GM21737 (cell line): ENCODE data around the gene PRLHR.

Source experiments
- ATAC-seq: cut with Tn5 transposase; IDR thresholded peaks from one replicate; pipeline ENCODE4 v1.9.1; 2021; ENCODE audit warnings: mild to moderate bottlenecking, moderate library complexity; ENCODE audit not compliant: unreplicated experiment

PRLHR gene

GRCh38 chr10:118587881-118588651 is 7.4 kb downstream of the PRLHR start:
- no peak for ATAC-seq

- no peak for ATAC-seq
These were observed 8.5 kb downstream of the PRLHR start for GRCh38 chr10:118586911-118587310.

DNA sequence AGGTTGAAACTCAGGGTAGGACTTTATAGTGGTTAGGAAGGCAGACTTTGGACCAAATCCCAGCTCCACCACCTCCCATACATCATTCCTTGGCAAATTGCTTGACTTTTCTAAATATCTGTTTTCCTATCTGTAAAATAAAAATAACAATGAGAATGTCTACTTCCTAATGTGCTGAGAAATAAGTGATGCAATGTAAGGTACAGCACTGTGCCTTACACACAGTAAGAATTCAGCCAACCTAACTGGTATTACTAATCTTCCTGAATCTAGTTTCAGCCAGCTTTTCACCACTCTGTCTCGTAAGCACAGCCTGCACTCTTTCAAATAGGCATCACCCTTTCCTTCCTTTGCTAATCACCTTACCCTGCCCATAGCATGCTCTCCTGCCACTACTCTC is 9.7 kb downstream of the PRLHR start:
- ATAC-seq: no peak

- ATAC-seq: no peak
These were observed 10.2 kb downstream of the PRLHR start for GRCh38 chr10:118585234-118585633.

DNA sequence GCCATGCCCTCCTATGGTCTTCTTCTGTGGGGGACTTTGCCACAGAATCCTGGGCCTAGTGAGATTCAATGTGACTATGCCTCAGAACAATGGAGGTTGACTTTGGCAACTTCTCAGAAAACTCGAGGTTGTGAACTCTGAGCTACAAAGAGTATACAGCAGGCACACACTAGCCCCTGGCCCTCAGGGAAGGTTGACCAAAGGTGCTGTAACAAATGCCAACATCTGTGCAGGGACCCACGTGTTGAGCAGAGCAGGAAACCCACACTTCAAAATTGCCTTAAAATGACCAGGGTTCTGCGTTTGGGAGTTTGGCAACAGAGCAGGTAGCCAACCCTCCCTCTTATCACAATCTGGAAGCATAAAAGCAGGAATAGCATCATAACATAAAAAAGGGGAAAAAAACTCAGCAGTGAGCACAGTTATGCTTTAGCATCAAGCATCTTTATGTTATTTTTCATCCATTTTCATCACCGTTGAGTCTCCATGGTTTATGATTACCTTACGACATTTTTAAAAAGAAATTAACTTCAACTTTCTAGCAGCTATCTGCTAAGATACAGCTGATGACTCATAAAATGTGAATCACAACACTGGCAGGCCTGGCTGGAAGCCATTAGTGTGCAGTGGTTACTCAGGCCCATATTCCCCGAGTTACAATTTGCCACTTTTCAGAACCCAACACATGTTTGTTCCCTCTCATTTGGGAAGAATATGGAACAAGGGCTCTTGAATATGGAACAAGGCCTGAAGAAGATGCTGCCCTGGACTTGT is 11.1 kb downstream of the PRLHR start:
- ATAC-seq: no peak

- no peak for ATAC-seq
These were observed 11.8 kb downstream of the PRLHR start for GRCh38 chr10:118583611-118584010.

- no peak for ATAC-seq
These were observed 12.9 kb downstream of the PRLHR start for GRCh38 chr10:118582511-118582910.

GRCh38 chr10:118581340-118581739 is 14.1 kb downstream of the PRLHR start:
- ATAC-seq: no peak

- ATAC-seq: no peak
These were observed 14.7 kb downstream of the PRLHR start for GRCh38 chr10:118580702-118581101.

GRCh38 chr10:118573512-118573911 is 21.9 kb downstream of the PRLHR start:
- no peak for ATAC-seq

- no peak for ATAC-seq
These were observed 23.0 kb downstream of the PRLHR start for GRCh38 chr10:118572256-118573041.

GRCh38 chr10:118571123-118571522 is 24.3 kb downstream of the PRLHR start:
- ATAC-seq: no peak

- ATAC-seq: no peak
These were observed 24.9 kb downstream of the PRLHR start for GRCh38 chr10:118570591-118570990.

- no peak for ATAC-seq
These were observed 25.6 kb downstream of the PRLHR start for GRCh38 chr10:118569882-118570252.

GRCh38 chr10:118569241-118569881 is 26.1 kb downstream of the PRLHR start:
- no peak for ATAC-seq

- ATAC-seq: no peak
These were observed 27.1 kb downstream of the PRLHR start for GRCh38 chr10:118568327-118568848.

GRCh38 chr10:118567701-118568248 is 27.7 kb downstream of the PRLHR start:
- ATAC-seq: no peak

- ATAC-seq: no peak
These were observed 28.5 kb downstream of the PRLHR start for GRCh38 chr10:118566911-118567310.

GRCh38 chr10:118565301-118566075 is 30.0 kb downstream of the PRLHR start:
- ATAC-seq: no peak

DNA sequence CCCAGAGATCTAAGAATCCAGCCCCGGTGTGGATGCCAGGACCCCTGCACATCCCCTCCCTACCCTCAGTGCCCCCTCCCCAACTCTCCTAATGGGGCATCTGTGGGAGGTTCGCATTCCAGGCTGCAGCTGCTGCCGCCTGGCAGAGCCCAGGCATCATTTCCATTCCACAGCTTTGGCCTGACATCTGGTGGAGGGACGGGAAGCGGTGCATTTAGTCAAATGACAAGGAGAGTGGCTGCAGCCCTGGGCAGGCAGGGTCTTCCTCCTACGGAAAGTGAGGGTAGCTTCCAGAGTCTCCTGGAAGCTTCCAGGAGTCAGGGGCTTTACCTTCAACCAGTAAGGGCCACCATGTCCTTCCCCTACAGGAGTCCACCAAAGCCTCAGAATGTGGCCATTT is 30.8 kb downstream of the PRLHR start:
- no peak for ATAC-seq
